Subcutaneous adipose tissue (tissue), 4 donors: ENCODE results near the gene FLYWCH1. TPM values are rescaled to one million over a fixed set of nuclear protein-coding genes. Genes with fewer than 3 reads are reported as not detected.

Experiments
- total RNA-seq, 4 donors: library from RNA; depleted of rRNA; stranded (reverse); fragments of >200 nt; gene quantifications; one replicate each; pipeline ENCODE4 v1.1.0, GENCODE V29; 2016
- TF ChIP-seq, protein P1 (sequence below): fragments of 450-650 bp; IDR thresholded peaks from one replicate; pipeline ENCODE4 v1.5.1; 2016; ENCODE audit warnings: low read depth, mild to moderate bottlenecking, control low read depth, antibody characterized with exemption, moderate library complexity

FLYWCH1 gene
- total RNA-seq, 4 donors from 2014 or later, result 11.6 to 62.9 (median 18.7) TPM

DNA sequence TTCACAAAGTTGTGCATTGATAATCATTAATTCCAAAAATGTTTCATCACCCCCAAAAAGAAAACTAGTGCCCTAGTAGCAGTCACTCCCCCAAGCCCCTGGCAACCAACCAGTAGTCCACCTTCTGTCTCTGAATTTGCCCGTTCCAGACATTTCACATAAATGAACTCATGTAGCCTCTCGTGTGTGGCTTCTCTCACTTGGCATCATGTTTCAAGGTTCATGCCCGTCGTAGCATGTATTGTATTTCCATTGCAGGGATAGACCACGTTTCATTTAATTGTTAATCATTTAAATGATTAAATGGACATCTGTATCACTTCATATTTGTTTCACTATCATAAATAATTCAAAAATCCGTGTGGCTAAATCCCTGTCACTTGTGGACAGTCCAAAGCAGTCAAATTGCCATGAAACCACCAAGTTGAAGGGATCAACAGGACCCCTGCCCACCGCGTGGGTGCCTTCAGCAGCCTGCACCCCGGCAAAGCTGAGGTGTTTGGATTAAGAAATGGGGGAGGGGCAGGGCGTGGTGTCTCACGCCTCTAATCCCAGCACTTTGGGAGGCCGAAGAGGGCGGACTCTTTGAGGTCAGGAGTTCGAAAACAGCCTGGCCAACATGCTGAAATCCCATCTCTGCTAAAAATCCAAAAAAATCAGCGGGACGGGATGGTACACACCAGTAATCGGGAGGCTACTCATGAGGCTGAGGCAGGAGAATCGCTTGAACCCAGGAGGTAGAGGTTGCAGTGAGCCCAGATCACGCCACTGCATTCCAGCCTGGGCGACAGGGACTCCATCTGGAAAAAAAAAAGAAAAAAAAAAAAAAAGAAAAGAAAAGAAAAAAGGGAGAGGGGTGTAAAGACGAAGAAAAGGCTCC, 37.5 kb upstream of the FLYWCH1 start:
- TF ChIP-seq, protein P1, sequence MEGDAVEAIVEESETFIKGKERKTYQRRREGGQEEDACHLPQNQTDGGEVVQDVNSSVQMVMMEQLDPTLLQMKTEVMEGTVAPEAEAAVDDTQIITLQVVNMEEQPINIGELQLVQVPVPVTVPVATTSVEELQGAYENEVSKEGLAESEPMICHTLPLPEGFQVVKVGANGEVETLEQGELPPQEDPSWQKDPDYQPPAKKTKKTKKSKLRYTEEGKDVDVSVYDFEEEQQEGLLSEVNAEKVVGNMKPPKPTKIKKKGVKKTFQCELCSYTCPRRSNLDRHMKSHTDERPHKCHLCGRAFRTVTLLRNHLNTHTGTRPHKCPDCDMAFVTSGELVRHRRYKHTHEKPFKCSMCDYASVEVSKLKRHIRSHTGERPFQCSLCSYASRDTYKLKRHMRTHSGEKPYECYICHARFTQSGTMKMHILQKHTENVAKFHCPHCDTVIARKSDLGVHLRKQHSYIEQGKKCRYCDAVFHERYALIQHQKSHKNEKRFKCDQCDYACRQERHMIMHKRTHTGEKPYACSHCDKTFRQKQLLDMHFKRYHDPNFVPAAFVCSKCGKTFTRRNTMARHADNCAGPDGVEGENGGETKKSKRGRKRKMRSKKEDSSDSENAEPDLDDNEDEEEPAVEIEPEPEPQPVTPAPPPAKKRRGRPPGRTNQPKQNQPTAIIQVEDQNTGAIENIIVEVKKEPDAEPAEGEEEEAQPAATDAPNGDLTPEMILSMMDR, result no peak

DNA sequence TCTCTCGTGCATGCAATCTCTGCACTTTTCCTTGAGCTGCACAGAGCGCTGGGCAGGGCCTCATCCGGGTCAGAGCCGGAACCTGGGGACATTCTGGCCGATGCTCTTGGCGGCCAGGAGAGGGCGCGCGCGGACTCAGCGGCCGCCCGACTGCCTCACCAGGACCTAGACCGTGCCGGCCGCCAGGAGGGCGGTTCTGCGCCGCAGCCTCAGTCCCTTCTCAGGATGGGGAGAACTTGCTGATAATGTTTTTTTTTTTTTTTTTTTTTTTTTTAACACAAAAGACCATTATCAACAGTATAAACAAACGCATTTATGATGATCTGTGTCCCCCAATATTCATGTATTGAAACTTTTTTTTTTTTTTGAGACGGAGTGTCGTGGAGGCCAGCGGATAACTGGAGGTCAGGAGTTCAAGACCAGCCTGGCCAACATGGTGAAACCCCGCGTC, 36.8 kb upstream of the FLYWCH1 start:
- TF ChIP-seq, protein P1, result no peak

DNA sequence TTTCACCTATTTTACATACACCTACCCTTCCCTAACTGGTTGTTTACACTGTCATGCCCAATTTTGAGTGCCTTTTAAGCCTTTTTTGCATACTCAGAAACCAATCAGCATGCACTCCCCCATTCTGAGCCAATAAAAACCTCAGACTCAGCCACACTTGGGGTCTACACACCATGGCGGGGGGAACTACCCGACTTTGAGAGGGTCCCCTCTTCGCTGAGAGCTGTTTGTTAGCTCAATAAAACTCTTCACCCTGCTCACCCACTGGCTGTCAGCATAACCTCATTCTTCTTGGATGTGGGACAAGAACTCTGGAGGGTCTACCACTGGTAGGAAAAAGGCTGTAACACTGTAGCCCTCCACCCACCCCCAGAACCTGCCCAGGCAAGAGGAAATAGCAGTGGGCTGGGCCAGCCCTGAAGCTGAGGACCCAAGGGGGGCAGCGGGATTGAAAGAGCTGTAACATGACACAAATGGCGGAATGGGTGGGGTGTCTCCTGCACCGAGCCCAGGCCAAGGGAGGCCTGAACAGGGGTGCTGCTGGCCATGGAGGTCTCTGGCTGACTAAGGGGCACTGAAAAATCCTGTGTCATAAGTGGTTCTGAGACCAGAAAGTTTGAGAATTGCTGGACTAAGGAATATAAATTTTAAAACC, 31.8 kb upstream of the FLYWCH1 start:
- TF ChIP-seq, protein P1, result no peak

DNA sequence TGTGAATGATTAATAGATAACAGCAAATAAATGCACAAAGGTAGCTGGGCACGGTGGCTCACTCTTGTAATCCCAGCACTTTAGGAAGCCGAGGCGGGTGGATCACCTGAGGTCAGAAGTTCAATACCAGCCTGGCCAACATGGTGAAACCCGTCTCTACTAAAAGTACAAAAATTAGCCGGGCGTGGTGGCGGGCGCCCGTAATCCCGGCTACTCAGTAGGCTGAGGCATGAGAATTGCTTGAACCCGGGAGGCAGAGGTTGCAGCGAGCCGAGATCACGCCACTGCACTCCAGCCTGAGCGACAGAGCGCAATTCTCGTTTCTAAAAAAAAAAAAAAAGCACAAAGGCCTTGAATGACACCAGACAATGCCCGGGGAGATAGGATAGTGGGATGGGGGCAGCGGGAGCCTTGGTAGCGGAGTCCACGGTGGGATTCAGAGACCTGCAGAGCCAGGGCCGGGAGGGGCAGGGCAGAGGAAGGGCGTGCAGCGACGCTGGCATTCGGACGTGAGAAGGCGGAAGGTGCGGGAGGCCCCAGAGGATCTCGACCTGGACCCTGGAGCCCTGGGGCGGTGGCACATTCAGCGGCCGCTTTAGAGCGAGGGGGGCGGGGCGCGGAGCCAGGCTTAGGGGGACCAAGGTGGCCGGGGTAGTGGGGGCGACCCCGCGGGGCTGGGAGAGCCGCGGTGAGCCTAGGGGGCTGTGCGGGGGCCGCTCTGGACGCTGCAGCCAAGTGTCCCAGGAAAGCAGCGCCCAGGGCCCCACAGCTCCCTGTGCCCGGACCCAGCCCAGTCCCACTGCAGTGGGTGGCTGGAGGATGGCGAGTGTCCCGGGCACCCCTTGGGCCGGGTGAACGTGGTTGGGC, 29.7 kb upstream of the FLYWCH1 start:
- TF ChIP-seq, protein P1, result no peak

DNA sequence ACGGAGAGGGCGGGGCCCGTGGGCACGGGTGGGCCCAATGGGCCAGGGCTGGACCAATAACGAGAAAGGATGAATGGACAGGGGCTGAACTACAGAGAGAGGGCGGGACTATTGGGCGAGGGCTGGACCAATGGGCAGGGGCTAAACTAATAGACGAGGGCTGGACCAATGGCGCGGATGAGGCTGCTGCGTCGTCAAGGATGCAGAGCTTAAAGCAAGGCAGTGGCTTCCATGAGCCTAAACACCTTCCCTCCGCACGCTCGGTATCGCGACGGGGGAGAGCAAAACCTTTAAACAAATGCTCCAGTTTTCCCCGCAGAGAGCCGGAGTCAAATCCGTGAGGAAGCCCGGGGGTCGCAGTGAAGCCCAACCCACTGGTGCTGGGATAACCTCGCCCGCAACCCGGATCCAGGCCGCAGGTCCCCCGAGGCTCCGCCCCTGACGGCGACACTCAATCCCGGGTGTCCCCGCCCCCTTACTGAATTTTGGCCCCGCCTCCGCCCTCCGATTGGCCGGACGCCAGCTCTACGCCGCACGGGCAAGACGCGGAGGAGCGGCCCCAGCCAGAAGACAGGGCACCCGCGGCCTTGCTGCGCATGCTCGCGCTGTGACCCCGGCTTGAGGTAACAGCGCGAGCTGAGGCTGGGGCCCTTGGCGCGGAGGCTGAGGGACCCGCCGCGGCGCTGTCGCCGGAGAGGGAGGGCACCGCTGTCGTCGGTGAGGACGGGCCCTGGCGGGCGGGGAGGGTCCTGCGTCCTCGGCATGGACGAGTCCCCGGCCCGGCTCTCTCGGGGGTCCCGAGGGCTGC, 28.9 kb upstream of the FLYWCH1 start, which contains the start of gene FLYWCH2:
Gene FLYWCH2, plus strand, starts transcription at position 566 of the 808 bp plus-strand sequence. CDS start 13,235 bp downstream, outside the sequence.
- TF ChIP-seq, protein P1, result no peak

DNA sequence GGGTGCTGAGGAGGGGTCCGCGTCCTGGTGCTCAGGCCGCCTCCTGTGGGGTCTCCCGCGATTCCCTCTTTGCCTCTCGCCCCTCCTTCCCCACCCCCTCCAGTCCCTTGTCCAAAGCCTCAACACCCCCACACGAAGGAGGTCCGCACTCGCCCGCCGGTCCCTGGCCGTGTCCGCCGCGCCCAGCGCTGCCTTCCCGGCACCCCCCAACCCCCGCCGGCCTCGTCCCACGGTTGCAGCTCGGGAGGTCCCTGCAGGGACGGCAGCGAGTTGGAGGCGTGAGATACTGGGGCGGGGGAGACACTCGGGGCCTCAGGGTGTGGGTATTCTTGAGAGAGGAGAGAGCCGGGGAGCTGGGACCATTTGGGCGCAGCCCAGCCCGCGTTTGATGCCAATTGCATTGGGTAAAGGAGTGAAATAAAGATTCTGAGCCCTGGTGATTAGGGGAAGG, 28.2 kb upstream of the FLYWCH1 start:
- TF ChIP-seq, protein P1, result no peak
